Neural crest cell (in vitro differentiated cells): ENCODE measurements around the gene INHBA. TPM values are rescaled to one million over a fixed set of nuclear protein-coding genes. Genes with fewer than 3 reads are reported as not detected.

ENCODE experiments used
- DNase-seq: peaks from one replicate; pipeline ENCODE4 v3.0.0; 2021; ENCODE audit warnings: low read depth, mixed read lengths, low spot score
- H3K27ac Mint-ChIP-seq: one replicate; pipeline ENCODE4 v1.8.0; 2021; ENCODE audit warnings: mild to moderate bottlenecking, mixed read lengths; ENCODE audit not compliant: unreplicated experiment
- H3K27me3 Mint-ChIP-seq: 2 replicates; pipeline ENCODE4 v1.8.0; 2021; ENCODE audit warnings: low read depth, mild to moderate bottlenecking, mixed read lengths
- H3K36me3 Mint-ChIP-seq: 2 replicates; pipeline ENCODE4 v1.8.0; 2021; ENCODE audit warnings: low read depth, mild to moderate bottlenecking, mixed read lengths
- H3K4me1 Mint-ChIP-seq: 2 replicates; pipeline ENCODE4 v1.8.0; 2021; ENCODE audit warnings: mixed read lengths
- H3K4me3 Mint-ChIP-seq: one replicate; pipeline ENCODE4 v1.8.0; 2021; ENCODE audit warnings: mild to moderate bottlenecking, mixed read lengths
- H3K9me3 Mint-ChIP-seq: 2 replicates; pipeline ENCODE4 v1.8.0; 2021; ENCODE audit warnings: mixed read lengths
- CTCF ChIP-seq: fragments of 200-600 bp; sonication (generic); conservative IDR thresholded peaks from 2 replicates; pipeline ENCODE4 v1.5.0; 2021; ENCODE audit warnings: antibody characterized with exemption, mild to moderate bottlenecking
- total RNA-seq: library from RNA; stranded (reverse); gene quantifications from 2 replicates; pipeline ENCODE4 v1.2.1, GENCODE V29; 2021

The INHBA gene
- total RNA-seq, 1 donor from 2014 or later: 0.07 TPM

DNA sequence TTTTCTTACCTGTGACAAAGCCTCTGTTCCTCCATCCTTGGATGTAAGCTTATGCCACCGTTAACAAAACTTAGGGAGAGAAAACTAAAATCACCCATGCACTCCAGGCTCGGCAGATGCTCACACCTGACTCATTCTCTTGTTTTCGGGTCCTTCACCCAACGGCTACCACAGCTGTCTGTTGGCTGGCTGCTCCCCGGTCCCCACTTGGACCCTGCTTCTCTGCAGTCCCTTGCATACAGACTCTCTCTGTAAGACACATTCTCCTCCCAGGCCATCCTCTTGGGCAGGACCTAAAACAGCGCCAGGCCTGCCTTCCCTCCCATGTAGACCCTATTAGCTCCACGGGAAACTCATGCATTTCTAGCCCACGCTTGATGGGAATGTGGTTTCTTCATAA is 12.1 kb upstream of the INHBA start:
- Mint-ChIP-seq H3K4me3 (no peak overlapping the region), H3K9me3 (no peaks in the 10 kb centered on the region), H3K27me3 (peaks cover 14% of the 10 kb centered on the region), H3K4me1 (no peaks in the 10 kb centered on the region), H3K36me3 (no peaks in the 10 kb centered on the region), H3K27ac (no peak overlapping the region)
- DNase-seq: no peak
- no peak for TF ChIP-seq CTCF

DNA sequence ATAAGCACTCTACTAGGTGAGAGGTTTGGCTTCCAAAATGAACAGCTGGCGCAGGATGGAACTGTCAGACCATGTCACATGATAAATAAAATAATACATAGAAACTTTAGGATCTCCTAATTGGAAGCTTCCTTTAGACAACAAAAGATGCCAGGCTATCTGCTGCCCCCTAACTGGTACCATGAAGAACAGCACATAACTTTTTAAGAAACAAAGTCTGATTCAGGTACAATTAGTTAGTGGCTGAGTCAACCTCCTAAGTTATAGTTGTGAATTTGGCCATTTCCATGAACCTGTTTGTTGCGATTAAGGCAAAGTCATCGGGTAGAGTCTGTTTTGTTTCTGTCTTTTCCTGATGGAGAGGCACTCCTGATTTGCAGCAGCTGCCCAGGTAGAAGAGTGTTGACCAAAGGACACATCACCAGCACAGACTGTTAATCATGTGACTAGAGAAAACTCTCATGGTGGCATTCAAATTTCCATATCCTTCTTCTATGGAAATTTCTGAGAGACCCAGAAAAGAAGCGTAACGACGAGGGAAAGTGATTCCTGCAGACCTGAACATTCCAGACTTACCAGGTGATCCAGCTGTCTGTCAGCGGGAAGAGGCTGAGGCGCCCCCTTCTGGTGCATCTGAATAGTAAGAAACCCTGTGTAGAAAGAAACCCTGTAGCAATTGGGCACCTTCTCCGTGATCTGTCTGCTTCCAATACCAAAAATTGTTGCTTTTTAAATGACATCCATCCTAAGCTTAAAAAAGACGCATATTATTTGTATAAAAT is 8.6 kb upstream of the INHBA start:
- no peak overlapping the region for H3K4me3 Mint-ChIP-seq
- H3K4me1 Mint-ChIP-seq: no peaks in the 10 kb centered on the region
- H3K36me3 Mint-ChIP-seq: no peaks in the 10 kb centered on the region
- peak; percentile 60 for TF ChIP-seq CTCF
- peaks cover 37% of the 10 kb centered on the region for H3K27me3 Mint-ChIP-seq
- H3K27ac Mint-ChIP-seq: no peak overlapping the region
- no peaks in the 10 kb centered on the region for H3K9me3 Mint-ChIP-seq
- no peak for DNase-seq

DNA sequence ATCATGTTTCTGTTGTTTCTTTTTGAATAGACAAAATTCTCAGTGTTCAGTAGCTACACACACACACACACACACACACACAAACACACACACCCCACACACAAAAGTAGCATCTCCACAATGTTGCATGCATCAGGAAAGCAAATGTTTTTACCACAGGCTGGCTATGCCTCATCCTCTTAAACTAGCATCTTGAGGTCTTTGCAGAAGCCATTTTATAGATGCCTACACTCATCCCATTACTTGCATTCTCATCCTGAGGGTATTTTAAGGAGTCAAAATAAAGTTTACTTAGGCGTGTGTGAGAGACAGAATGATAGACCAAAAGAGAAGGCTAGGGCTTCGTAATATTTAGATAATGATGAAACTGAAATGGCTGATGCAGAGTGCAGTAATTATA is 7.9 kb upstream of the INHBA start:
- H3K4me3 Mint-ChIP-seq: no peak overlapping the region

DNA sequence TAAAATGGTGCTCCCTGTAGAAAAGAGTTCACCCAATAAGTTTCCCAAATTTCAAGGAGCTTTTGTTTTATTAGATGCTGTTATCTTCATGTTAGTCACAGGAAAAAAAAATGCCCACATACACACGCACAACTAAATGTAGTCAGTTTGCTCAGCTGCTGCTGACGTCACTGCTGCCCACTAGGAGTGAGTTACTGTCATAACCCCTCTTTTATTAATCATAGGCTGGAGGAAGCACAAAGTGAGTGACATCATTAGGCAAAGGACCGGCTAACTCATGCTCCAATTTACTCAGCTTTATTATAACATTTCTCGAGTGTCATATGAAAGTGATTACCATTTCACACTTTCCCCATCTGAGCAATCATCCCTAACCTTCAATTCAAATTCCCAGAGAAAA is 6.7 kb upstream of the INHBA start:
- H3K4me1 Mint-ChIP-seq: peaks cover 12% of the 10 kb centered on the region

More for the DNA sequence above, 7.9 kb upstream of the INHBA start:
- peaks cover 4% of the 10 kb centered on the region for H3K4me1 Mint-ChIP-seq
- no peak for DNase-seq
- peaks cover 42% of the 10 kb centered on the region for H3K27me3 Mint-ChIP-seq
- no peaks in the 10 kb centered on the region for H3K9me3 Mint-ChIP-seq
- no peak overlapping the region for H3K27ac Mint-ChIP-seq
- TF ChIP-seq CTCF: no peak
- H3K36me3 Mint-ChIP-seq: no peaks in the 10 kb centered on the region

GRCh38 chr7:41708581-41709358 is 5.9 kb upstream of the INHBA start:
- Mint-ChIP-seq H3K9me3 (no peaks in the 10 kb centered on the region), H3K4me1 (peaks cover 17% of the 10 kb centered on the region), H3K27ac (no peak overlapping the region), H3K27me3 (peaks cover 59% of the 10 kb centered on the region), H3K36me3 (no peaks in the 10 kb centered on the region), H3K4me3 (no peak overlapping the region)
- TF ChIP-seq CTCF: no peak
- no peak for DNase-seq

More for the DNA sequence above, 6.7 kb upstream of the INHBA start:
- no peak for TF ChIP-seq CTCF
- Mint-ChIP-seq H3K4me3 (no peak overlapping the region), H3K27me3 (peaks cover 53% of the 10 kb centered on the region), H3K9me3 (no peaks in the 10 kb centered on the region), H3K27ac (no peak overlapping the region), H3K36me3 (no peaks in the 10 kb centered on the region)
- no peak for DNase-seq
